ENCODE measurements around the gene GMPPB. TPM values are rescaled to one million over a fixed set of nuclear protein-coding genes. Genes with fewer than 3 reads are reported as not detected.
"Not testable (repeated sequence)": the region's sequence is repeated elsewhere in the genome, so short reads cannot be mapped to it uniquely, and the experiment has no call there.

The GMPPB gene
- polyA plus RNA-seq, 3 donors, result 14.7 to 17.6 (median 17.6) TPM

DNA sequence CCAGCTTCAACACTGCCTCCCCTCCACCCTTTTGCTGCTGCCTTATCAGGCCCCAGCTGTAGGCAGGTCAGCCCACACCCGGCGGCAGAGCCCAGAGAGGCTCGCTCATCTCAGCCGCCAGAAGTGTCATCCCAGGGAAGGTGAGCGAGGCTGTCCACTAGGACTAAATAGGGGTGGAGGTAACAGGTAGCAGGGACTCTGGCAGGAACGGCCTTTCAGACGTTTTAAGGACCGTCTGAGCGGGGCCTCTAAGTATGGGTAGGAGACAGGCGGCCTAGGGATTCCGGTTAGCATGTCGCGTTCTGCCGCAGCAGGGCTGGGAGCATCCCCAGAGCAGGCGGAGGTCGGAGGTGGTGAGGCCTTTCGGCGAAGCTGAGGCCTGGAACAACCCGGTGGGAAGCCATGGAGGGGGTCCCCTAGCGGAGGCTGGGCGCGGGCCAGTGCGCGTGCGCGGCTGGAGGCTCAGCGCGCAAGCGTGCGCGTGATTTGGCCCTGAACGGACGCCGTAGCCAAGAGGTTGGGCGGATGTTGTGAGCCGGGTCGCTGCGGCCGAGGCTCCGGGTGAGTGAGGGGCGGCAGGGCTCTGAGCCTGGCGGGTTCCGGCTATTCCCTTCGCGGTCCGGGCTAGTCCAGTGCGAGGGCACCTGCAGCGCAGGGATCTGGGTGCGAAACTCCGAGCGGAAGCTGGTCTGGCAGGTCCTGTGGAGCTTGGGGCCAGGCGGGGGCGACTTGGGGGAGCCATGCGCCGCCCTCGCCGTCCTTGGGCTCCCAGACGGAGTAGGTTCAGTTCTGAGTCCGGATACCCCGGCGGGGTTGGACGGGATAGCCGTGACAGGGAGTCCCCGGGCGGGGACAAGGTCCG, 34.5 kb downstream of the GMPPB start, which contains the start of the genes MST1 and RNF123:
Gene MST1 (minus strand): TSS at position 429 of the 862 bp plus-strand sequence. CDS start 783 bp downstream, outside the sequence.
Gene RNF123 (plus strand): TSS at position 512 of the 862 bp plus-strand sequence. CDS start 1,609 bp downstream, outside the sequence.
- DNase-seq, result peak; percentile 85 to 88 (median 88)
- 1% methylated on average over 51 of the region's 66 CpGs for WGBS (ENCODE audit: insufficient coverage)
- peak within 1 kb of the TSS; percentile 90 for H3K9ac ChIP-seq (ENCODE audit: insufficient read depth, low read length, poor library complexity, severe bottlenecking)
- intact Hi-C loops (cut with micrococcal nuclease), result no loop called here
- peaks cover 0 to 27% of the 10 kb centered on the region in 2 donors for H3K27me3 ChIP-seq (ENCODE audit: control insufficient read depth in 2 of 2, insufficient read depth in 2 of 2, low read length in 2 of 2)
- Mint-ChIP-seq H3K36me3 (peaks cover 12 to 20% of the 10 kb centered on the region in 2 donors), H3K9me3 (peaks cover 0 to 6% (median 0%) of the 10 kb centered on the region in 7 donors), H3K27ac (peak within 1 kb of the TSS; percentile 79 to 96 (median 85)), H3K4me3 (peak within 1 kb of the TSS; percentile 96 to 98), H3K4me1 (peaks cover 38% of the 10 kb centered on the region), H3K27me3 (ENCODE audit: low read depth in 3 of 3) (peaks cover 23 to 33% (median 32%) of the 10 kb centered on the region in 3 donors)
- peaks cover 0 to 7% of the 10 kb centered on the region in 2 donors for H3K36me3 ChIP-seq (replicated peaks in 1 of 2; ENCODE audit: control insufficient read depth in 1 of 2, insufficient read depth in 2 of 2, low read length in 2 of 2)
- H3K79me2 ChIP-seq (ENCODE audit: insufficient read depth, low read length), result peaks cover 26% of the 10 kb centered on the region
- peak within 1 kb of the TSS; percentile 97 for H2AFZ ChIP-seq (ENCODE audit: insufficient read depth, low read depth, low read length, poor library complexity, severe bottlenecking)
- TF ChIP-seq, protein P1, sequence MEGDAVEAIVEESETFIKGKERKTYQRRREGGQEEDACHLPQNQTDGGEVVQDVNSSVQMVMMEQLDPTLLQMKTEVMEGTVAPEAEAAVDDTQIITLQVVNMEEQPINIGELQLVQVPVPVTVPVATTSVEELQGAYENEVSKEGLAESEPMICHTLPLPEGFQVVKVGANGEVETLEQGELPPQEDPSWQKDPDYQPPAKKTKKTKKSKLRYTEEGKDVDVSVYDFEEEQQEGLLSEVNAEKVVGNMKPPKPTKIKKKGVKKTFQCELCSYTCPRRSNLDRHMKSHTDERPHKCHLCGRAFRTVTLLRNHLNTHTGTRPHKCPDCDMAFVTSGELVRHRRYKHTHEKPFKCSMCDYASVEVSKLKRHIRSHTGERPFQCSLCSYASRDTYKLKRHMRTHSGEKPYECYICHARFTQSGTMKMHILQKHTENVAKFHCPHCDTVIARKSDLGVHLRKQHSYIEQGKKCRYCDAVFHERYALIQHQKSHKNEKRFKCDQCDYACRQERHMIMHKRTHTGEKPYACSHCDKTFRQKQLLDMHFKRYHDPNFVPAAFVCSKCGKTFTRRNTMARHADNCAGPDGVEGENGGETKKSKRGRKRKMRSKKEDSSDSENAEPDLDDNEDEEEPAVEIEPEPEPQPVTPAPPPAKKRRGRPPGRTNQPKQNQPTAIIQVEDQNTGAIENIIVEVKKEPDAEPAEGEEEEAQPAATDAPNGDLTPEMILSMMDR (IDR thresholded peaks at IDR 0.05), result peak; percentile 19
- H4K20me1 ChIP-seq (ENCODE audit: insufficient read depth, low read length), result peaks cover 2% of the 10 kb centered on the region
- H3K4me2 ChIP-seq (replicated peaks; ENCODE audit: extremely low read depth, low read length, poor library complexity, severe bottlenecking), result peak within 1 kb of the TSS; percentile 86
- H3K4me1 ChIP-seq (ENCODE audit: control insufficient read depth in 1 of 2, insufficient read depth in 2 of 2, low read length in 2 of 2), result peaks cover 27 to 29% of the 10 kb centered on the region in 2 donors
- peak within 1 kb of the TSS; percentile 63 to 97 (median 76) for H3K4me3 ChIP-seq (replicated peaks in 1 of 3; ENCODE audit: low read depth in 2 of 3, low read length in 3 of 3)
- H3K9me3 ChIP-seq (replicated peaks in 1 of 2; ENCODE audit: control insufficient read depth in 1 of 2, insufficient read depth in 1 of 2, low read length in 2 of 2), result no peaks in the 10 kb centered on the region
- peak within 1 kb of the TSS; percentile 21 to 85 for H3K27ac ChIP-seq (ENCODE audit: low read depth in 1 of 2, low read length in 2 of 2)

GRCh38 chr3:49688338-49689045, 35.3 kb downstream of the GMPPB start:
- H4K20me1 ChIP-seq (ENCODE audit: insufficient read depth, low read length); DNase-seq; H3K9me3 Mint-ChIP-seq; intact Hi-C loops (cut with micrococcal nuclease); H3K9me3 ChIP-seq (replicated peaks in 1 of 2; ENCODE audit: control insufficient read depth in 1 of 2, insufficient read depth in 1 of 2, low read length in 2 of 2): not testable (repeated sequence)
- Mint-ChIP-seq H3K27me3 (ENCODE audit: low read depth in 3 of 3) (peaks cover 23 to 34% (median 32%) of the 10 kb centered on the region in 3 donors), H3K4me1 (peaks cover 38% of the 10 kb centered on the region), H3K36me3 (peaks cover 20% of the 10 kb centered on the region in 2 donors), H3K27ac (peak overlapping the region in 5 of 7 donors; percentile 83 to 96 (median 87)), H3K4me3 (peak overlapping the region; percentile 96 to 98)
- Histone ChIP-seq H3K36me3 (replicated peaks in 1 of 2; ENCODE audit: control insufficient read depth in 1 of 2, insufficient read depth in 2 of 2, low read length in 2 of 2) (peaks cover 4 to 13% of the 10 kb centered on the region in 2 donors), H3K4me2 (replicated peaks; ENCODE audit: extremely low read depth, low read length, poor library complexity, severe bottlenecking) (peak overlapping the region; percentile 86), H3K4me1 (ENCODE audit: control insufficient read depth in 1 of 2, insufficient read depth in 2 of 2, low read length in 2 of 2) (peaks cover 27 to 29% of the 10 kb centered on the region in 2 donors), H2AFZ (ENCODE audit: insufficient read depth, low read depth, low read length, poor library complexity, severe bottlenecking) (peak overlapping the region; percentile 97), H3K27me3 (ENCODE audit: control insufficient read depth in 2 of 2, insufficient read depth in 2 of 2, low read length in 2 of 2) (peaks cover 0 to 27% of the 10 kb centered on the region in 2 donors), H3K4me3 (replicated peaks in 1 of 3; ENCODE audit: low read depth in 2 of 3, low read length in 3 of 3) (peak overlapping the region; percentile 63 to 97 (median 76)), H3K27ac (ENCODE audit: low read depth in 1 of 2, low read length in 2 of 2) (peak overlapping the region; percentile 21 to 85), H3K9ac (ENCODE audit: insufficient read depth, low read length, poor library complexity, severe bottlenecking) (peak overlapping the region; percentile 90), H3K79me2 (ENCODE audit: insufficient read depth, low read length) (peaks cover 23% of the 10 kb centered on the region)
- WGBS (ENCODE audit: insufficient coverage), result 70% methylated on average over 2 of the region's 7 CpGs

GRCh38 chr3:49687424-49687795, 36.3 kb downstream of the GMPPB start:
- H3K9me3 ChIP-seq (replicated peaks in 1 of 2; ENCODE audit: control insufficient read depth in 1 of 2, insufficient read depth in 1 of 2, low read length in 2 of 2); H2AFZ ChIP-seq (ENCODE audit: insufficient read depth, low read depth, low read length, poor library complexity, severe bottlenecking); intact Hi-C loops (cut with micrococcal nuclease); H3K27ac Mint-ChIP-seq; H4K20me1 ChIP-seq (ENCODE audit: insufficient read depth, low read length); H3K4me2 ChIP-seq (replicated peaks; ENCODE audit: extremely low read depth, low read length, poor library complexity, severe bottlenecking); H3K27ac ChIP-seq (ENCODE audit: low read depth in 1 of 2, low read length in 2 of 2); H3K9me3 Mint-ChIP-seq; DNase-seq; H3K9ac ChIP-seq (ENCODE audit: insufficient read depth, low read length, poor library complexity, severe bottlenecking); H3K4me3 ChIP-seq (replicated peaks in 1 of 3; ENCODE audit: low read depth in 2 of 3, low read length in 3 of 3): not testable (repeated sequence)
- WGBS (ENCODE audit: insufficient coverage), result no CpG with 5 or more reads among the region's 12 CpGs
- H3K4me3 Mint-ChIP-seq, result peak overlapping the region in 1 of 2 donors; percentile 67
- peaks cover 23% of the 10 kb centered on the region for H3K79me2 ChIP-seq (ENCODE audit: insufficient read depth, low read length)
- H3K27me3 ChIP-seq (ENCODE audit: control insufficient read depth in 2 of 2, insufficient read depth in 2 of 2, low read length in 2 of 2), result peaks cover 0 to 27% of the 10 kb centered on the region in 2 donors
- H3K36me3 Mint-ChIP-seq, result peaks cover 30% of the 10 kb centered on the region in 2 donors
- peaks cover 23 to 34% (median 32%) of the 10 kb centered on the region in 3 donors for H3K27me3 Mint-ChIP-seq (ENCODE audit: low read depth in 3 of 3)
- peaks cover 15 to 23% of the 10 kb centered on the region in 2 donors for H3K36me3 ChIP-seq (replicated peaks in 1 of 2; ENCODE audit: control insufficient read depth in 1 of 2, insufficient read depth in 2 of 2, low read length in 2 of 2)
- peaks cover 27 to 29% of the 10 kb centered on the region in 2 donors for H3K4me1 ChIP-seq (ENCODE audit: control insufficient read depth in 1 of 2, insufficient read depth in 2 of 2, low read length in 2 of 2)
- H3K4me1 Mint-ChIP-seq, result peaks cover 38% of the 10 kb centered on the region

All from CD14-positive monocyte (primary cell).